Esophagus muscularis mucosa (tissue), 4 donors: ENCODE results near the gene RINT1. TPM values are rescaled to one million over a fixed set of nuclear protein-coding genes. Genes with fewer than 3 reads are reported as not detected.
A peak's percentile ranks its signal among the peaks of the same experiment; 100 is the strongest.

Experiments used
- DNase-seq: peaks from one replicate; pipeline ENCODE4 v3.0.0-alpha.2; 2017; ENCODE audit errors: extremely low spot score
- H3K27ac ChIP-seq, 4 donors: fragments of 200-600 bp; sonication (generic); replicated peaks in 1 of 4; 1 replicate in 3 of 4; 2 replicates in 1 of 4; pipeline ENCODE4 v1.5.1; 2016 to 2019; ENCODE audit warnings: mild to moderate bottlenecking in 1 of 4
- H3K27me3 ChIP-seq, 4 donors: fragments of 200-600 bp; sonication (generic); one replicate each; pipeline versions ENCODE4 v1.5.1 to v1.6.0; 2016 to 2019
- H3K36me3 ChIP-seq, 4 donors: fragments of 200-600 bp; sonication (generic); one replicate each; pipeline ENCODE4 v1.5.1; 2016 to 2019
- H3K4me1 ChIP-seq, 4 donors: fragments of 200-600 bp; sonication (generic); one replicate each; pipeline ENCODE4 v1.5.1; 2016 to 2019
- H3K4me3 ChIP-seq, 4 donors: fragments of 200-600 bp; sonication (generic); 1 replicate in 2 of 4; 2 replicates in 2 of 4; pipeline ENCODE4 v1.5.1; 2016 to 2019; ENCODE audit warnings: mild to moderate bottlenecking in 4 of 4, moderate library complexity in 1 of 4
- H3K9me3 ChIP-seq, 4 donors: fragments of 200-600 bp; sonication (generic); 1 replicate in 3 of 4; 2 replicates in 1 of 4; pipeline ENCODE4 v1.5.1; 2016 to 2019
- EP300 ChIP-seq: sonication (generic); formaldehyde crosslinking; IDR thresholded peaks from one replicate; pipeline ENCODE4 v1.6.1; 2017; ENCODE audit warnings: antibody characterized with exemption
- POLR2A ChIP-seq: fragments of 450-650 bp; IDR thresholded peaks from one replicate; pipeline ENCODE4 v1.6.1; 2017; ENCODE audit warnings: antibody characterized with exemption, moderate library complexity, mild to moderate bottlenecking, low read depth
- POLR2AphosphoS5 ChIP-seq, 2 donors: sonication (generic); formaldehyde crosslinking; IDR thresholded peaks; one replicate each; pipeline ENCODE4 v1.6.1; 2017; ENCODE audit warnings: antibody characterized with exemption in 2 of 2
- WGBS: methylation state at CpG from one replicate; pipeline ENCODE4 v1.1.5; 2018; 5-methylcytosine and 5-hydroxymethylcytosine counted together
- intact Hi-C: fragments of 100-400 bp; cut with DNase I; formaldehyde crosslinking; loops from one replicate; pipeline ENCODE4 v1.15.1; 2023
- total RNA-seq, 4 donors: library from RNA; depleted of rRNA; stranded (reverse); fragments of >200 nt; gene quantifications; one replicate each; pipeline versions ENCODE4 v1.1.0 to v1.2.1, GENCODE V29; 2016
- TF ChIP-seq, protein P1 (sequence below), 3 experiments: fragments of 200-600 bp in 2 of 3; fragments of 450-650 bp in 1 of 3; sonication (generic) in 2 of 3; IDR thresholded peaks; one replicate each; pipeline ENCODE4 v1.5.1; 2017 to 2019; ENCODE audit warnings: antibody characterized with exemption in 3 of 3, mild to moderate bottlenecking in 2 of 3, moderate library complexity in 1 of 3

RINT1 gene
- total RNA-seq, 4 donors from 2014 or later = 9.1 to 11.5 (median 9.8) TPM

DNA sequence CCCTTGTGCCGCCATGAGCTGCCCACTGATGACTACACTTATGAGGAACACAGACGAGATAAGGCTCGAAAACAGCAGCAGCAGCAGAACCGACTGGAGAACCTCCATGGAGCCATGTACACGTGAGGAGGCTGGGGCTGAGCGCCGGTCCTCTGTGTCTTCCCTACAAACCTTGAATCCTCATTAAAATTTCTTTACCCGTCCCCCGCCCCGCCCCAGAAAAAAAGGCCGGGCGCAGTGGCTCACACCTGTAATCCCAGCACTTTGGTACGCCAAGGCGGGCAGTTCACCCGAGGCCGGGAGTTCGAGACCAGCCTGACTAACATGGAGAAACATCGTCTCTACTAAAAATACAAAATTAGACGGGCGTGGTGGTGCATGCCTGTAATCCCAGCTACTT, 1.5 kb upstream of the RINT1 start:
- H3K4me1 ChIP-seq = peaks cover 16 to 33% (median 24%) of the 10 kb centered on the region in 4 donors
- no peak overlapping the region for H3K27ac ChIP-seq
- intact Hi-C loops = no loop called here
- TF ChIP-seq EP300 = no peak
- TF ChIP-seq POLR2AphosphoS5 (IDR thresholded peaks at IDR 0.05) = no peak
- TF ChIP-seq, protein P1, sequence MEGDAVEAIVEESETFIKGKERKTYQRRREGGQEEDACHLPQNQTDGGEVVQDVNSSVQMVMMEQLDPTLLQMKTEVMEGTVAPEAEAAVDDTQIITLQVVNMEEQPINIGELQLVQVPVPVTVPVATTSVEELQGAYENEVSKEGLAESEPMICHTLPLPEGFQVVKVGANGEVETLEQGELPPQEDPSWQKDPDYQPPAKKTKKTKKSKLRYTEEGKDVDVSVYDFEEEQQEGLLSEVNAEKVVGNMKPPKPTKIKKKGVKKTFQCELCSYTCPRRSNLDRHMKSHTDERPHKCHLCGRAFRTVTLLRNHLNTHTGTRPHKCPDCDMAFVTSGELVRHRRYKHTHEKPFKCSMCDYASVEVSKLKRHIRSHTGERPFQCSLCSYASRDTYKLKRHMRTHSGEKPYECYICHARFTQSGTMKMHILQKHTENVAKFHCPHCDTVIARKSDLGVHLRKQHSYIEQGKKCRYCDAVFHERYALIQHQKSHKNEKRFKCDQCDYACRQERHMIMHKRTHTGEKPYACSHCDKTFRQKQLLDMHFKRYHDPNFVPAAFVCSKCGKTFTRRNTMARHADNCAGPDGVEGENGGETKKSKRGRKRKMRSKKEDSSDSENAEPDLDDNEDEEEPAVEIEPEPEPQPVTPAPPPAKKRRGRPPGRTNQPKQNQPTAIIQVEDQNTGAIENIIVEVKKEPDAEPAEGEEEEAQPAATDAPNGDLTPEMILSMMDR (IDR thresholded peaks at IDR 0.05) = no peak
- TF ChIP-seq POLR2A = no peak
- H3K4me3 ChIP-seq = no peak overlapping the region
- H3K27me3 ChIP-seq = no peaks in the 10 kb centered on the region
- 93% methylated on average over 20 of the region's 20 CpGs for WGBS
- DNase-seq = no peak
- H3K9me3 ChIP-seq = no peaks in the 10 kb centered on the region
- H3K36me3 ChIP-seq = peaks cover 0 to 8% (median 5%) of the 10 kb centered on the region in 4 donors

DNA sequence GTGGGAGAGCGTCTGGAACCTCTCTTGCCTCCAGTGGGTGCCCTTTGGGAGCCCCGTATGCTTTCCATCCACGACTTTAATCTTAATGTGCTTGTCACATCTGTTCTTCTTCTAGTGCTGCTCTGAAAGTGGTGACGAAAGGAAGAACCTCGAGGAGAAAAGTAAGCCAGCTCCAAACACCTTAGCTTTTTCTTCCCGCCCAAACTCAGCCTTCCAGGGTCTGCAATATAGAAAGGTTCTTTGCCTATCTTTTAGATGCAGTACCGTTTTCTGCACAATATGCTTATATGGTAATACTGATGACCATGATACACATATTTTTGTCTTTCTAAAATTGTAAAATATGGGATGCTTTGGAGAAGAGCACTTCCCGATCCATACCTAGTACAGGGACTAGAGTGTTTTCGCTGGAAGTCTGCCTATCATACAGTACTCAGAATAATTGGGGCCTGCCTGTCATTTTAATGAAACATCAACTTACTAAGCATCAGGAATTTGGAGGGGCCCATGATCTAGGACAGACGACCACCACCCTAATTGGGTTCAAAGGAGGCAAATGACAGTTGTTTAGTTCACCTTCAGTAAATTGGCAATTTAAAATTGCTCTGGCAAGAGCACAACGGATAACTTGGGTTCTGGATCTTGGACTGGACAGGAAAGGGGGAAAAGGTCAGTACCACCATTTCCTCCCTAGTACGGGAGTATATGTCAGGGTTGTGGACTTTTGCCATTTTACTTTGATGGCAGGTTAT, 884 bp downstream of the RINT1 start:
- peak overlapping the region; percentile 88 to 96 (median 92) for H3K4me3 ChIP-seq
- no peak for DNase-seq
- peak overlapping the region; percentile 84 to 88 (median 85) for H3K27ac ChIP-seq
- no peak for TF ChIP-seq POLR2AphosphoS5 (IDR thresholded peaks at IDR 0.05)
- no peak for TF ChIP-seq POLR2A
- TF ChIP-seq, protein P1 (IDR thresholded peaks at IDR 0.05) = no peak
- TF ChIP-seq EP300 = no peak
- intact Hi-C loops = no loop called here
- H3K27me3 ChIP-seq = no peaks in the 10 kb centered on the region
- H3K9me3 ChIP-seq = no peaks in the 10 kb centered on the region
- 35% methylated on average over 12 of the region's 12 CpGs for WGBS
- H3K36me3 ChIP-seq = peaks cover 1 to 29% (median 23%) of the 10 kb centered on the region in 4 donors
- H3K4me1 ChIP-seq = peaks cover 16 to 33% (median 24%) of the 10 kb centered on the region in 4 donors

DNA sequence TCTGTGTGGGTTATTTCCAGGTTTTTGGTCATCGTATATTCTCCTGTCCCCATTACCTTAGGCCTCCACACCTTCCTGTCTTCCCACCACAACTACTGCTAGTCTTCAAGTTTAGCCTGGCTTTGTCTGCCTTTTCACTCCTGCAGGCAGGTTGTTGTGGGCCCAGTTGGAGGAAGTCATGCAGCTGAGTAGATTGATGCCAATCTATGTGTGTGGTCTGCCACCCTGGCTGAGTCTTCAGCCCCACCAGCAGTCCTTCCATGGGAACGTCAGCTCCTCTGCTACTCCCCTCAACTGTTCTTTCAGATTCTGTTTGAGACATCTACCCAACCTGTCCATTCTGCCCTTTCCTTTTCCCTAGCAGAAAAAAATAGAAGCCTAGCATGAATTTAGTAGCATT, 6.3 kb downstream of the RINT1 start:
- Histone ChIP-seq H3K9me3 (no peaks in the 10 kb centered on the region), H3K4me3 (no peak overlapping the region), H3K27me3 (no peaks in the 10 kb centered on the region), H3K4me1 (peaks cover 3 to 16% (median 9%) of the 10 kb centered on the region in 4 donors), H3K36me3 (peaks cover 40 to 84% (median 74%) of the 10 kb centered on the region in 4 donors), H3K27ac (no peak overlapping the region)
- DNase-seq = no peak
- no peak for TF ChIP-seq EP300
- TF ChIP-seq, protein P1 (IDR thresholded peaks at IDR 0.05) = no peak
- TF ChIP-seq POLR2A = no peak
- TF ChIP-seq POLR2AphosphoS5 (IDR thresholded peaks at IDR 0.05) = no peak
- 65% methylated on average over 2 of the region's 2 CpGs for WGBS
- intact Hi-C loops = no loop called here

DNA sequence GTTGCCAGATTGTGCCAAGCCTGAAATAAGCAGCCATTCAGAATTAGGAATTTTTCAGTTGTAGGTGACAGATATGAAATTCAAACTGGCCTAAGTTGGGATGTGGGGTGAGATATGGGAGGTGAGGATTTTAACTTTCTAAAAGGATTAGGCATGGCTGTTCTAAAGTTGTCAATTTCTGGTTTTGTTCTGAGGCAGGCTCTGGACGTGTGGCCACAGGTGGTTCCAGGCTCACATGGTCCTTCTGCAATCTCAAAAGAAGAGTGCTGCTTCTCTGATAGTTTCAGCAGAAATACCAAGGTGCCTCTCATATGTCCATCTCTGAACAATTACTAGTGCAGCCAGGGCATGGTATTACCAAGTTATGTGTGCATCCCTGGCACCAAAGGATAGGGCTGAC, 27.9 kb downstream of the RINT1 start:
- TF ChIP-seq POLR2AphosphoS5 (IDR thresholded peaks at IDR 0.05) = no peak
- TF ChIP-seq POLR2A = no peak
- TF ChIP-seq EP300 = no peak
- TF ChIP-seq, protein P1 (IDR thresholded peaks at IDR 0.05) = no peak
- H3K4me1 ChIP-seq = no peaks in the 10 kb centered on the region
- intact Hi-C loops = no loop called here
- no peak overlapping the region for H3K4me3 ChIP-seq
- H3K36me3 ChIP-seq = peaks cover 29 to 94% (median 76%) of the 10 kb centered on the region in 4 donors
- H3K9me3 ChIP-seq = no peaks in the 10 kb centered on the region
- DNase-seq = no peak
- H3K27ac ChIP-seq = no peak overlapping the region
- 90% methylated on average over 1 of the region's 1 CpG for WGBS
- no peaks in the 10 kb centered on the region for H3K27me3 ChIP-seq

DNA sequence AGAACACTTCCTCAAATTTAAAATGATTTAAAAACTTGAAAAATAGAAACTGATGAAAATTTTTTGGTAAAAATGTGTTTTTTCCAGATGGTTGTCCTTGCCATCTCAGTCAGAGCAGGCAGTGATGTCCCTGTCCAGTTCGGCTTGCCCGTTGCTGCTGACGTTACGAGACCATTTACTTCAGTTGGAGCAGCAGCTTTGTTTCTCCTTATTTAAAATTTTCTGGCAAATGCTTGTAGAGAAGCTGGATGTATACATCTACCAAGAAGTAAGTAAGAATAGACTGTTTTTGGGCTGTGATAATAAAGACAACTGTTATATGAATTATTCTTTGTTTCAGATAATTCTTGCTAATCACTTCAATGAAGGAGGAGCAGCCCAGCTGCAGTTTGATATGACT, 33.2 kb downstream of the RINT1 start:
- Histone ChIP-seq H3K9me3 (no peaks in the 10 kb centered on the region), H3K4me1 (no peaks in the 10 kb centered on the region), H3K36me3 (peaks cover 37 to 95% (median 72%) of the 10 kb centered on the region in 4 donors), H3K27me3 (no peaks in the 10 kb centered on the region), H3K4me3 (no peak overlapping the region), H3K27ac (no peak overlapping the region)
- DNase-seq = no peak
- WGBS = 97% methylated on average over 4 of the region's 4 CpGs
- intact Hi-C loops = no loop called here
- TF ChIP-seq EP300 = no peak
- TF ChIP-seq, protein P1 (IDR thresholded peaks at IDR 0.05) = no peak
- no peak for TF ChIP-seq POLR2A
- no peak for TF ChIP-seq POLR2AphosphoS5 (IDR thresholded peaks at IDR 0.05)
